HCT116 (cell line): ENCODE measurements around the gene SEPTIN5.

ENCODE experiments used
- CEBPB ChIP-seq: IDR thresholded peaks from 2 replicates; pipeline ENCODE4 v1.6.1; 2012; ENCODE audit warnings: low read depth
- EGR1 ChIP-seq: IDR thresholded peaks from 2 replicates; pipeline ENCODE4 v1.6.1; 2012; ENCODE audit warnings: low read depth
- ELF1 ChIP-seq: IDR thresholded peaks from 2 replicates; pipeline ENCODE4 v1.6.1; 2012; ENCODE audit warnings: low read depth, borderline replicate concordance
- EZH2 ChIP-seq: fragments of 200-600 bp; sonication (generic); IDR thresholded peaks from 2 replicates; pipeline ENCODE4 v1.6.1; 2017; ENCODE audit warnings: antibody characterized with exemption, mixed run types
- EZH2phosphoT487 ChIP-seq: fragments of 200-600 bp; IDR thresholded peaks from 2 replicates; pipeline ENCODE4 v1.6.1; 2018; ENCODE audit warnings: antibody characterized with exemption, borderline replicate concordance
- POLR2A ChIP-seq: IDR thresholded peaks from 2 replicates; pipeline ENCODE4 v1.7.0; 2011; ENCODE audit warnings: borderline replicate concordance; ENCODE audit not compliant: insufficient read depth, insufficient read length; ENCODE audit errors: extremely low read depth
- POLR2AphosphoS5 ChIP-seq: IDR thresholded peaks from 2 replicates; pipeline ENCODE4 v1.6.1; 2011; ENCODE audit warnings: mild to moderate bottlenecking, low read depth, low read length, moderate library complexity
- SP1 ChIP-seq: IDR thresholded peaks from 2 replicates; pipeline ENCODE4 v1.6.1; 2012; ENCODE audit warnings: low read depth
- YY1 ChIP-seq: IDR thresholded peaks from 2 replicates; pipeline ENCODE4 v1.6.1; 2011; ENCODE audit warnings: low read length, low read depth, moderate library complexity, mild to moderate bottlenecking; ENCODE audit not compliant: insufficient replicate concordance; ENCODE audit errors: extremely low read depth
- ZFX ChIP-seq: fragments of 450-650 bp; IDR thresholded peaks from 2 replicates; pipeline ENCODE4 v1.6.1; 2017
- ZNF274 ChIP-seq: fragments of 200-500 bp; sonication (Bioruptor generic); IDR thresholded peaks from 2 replicates; pipeline ENCODE4 v1.6.1; 2014; ENCODE audit warnings: mild to moderate bottlenecking, low read depth, low read length, inconsistent platforms
- TF ChIP-seq, protein P1 (sequence below), 3 experiments: fragments of 200-600 bp in 1 of 3; sonication (generic) in 1 of 3; IDR thresholded peaks in 2 of 3; conservative IDR thresholded peaks in 1 of 3; 2 replicates each; pipeline ENCODE4 v1.5.1; 2012 to 2017; ENCODE audit warnings: low read depth in 2 of 3, low read length in 2 of 3, antibody characterized with exemption in 1 of 3, borderline replicate concordance in 1 of 3, control low read depth in 1 of 3, mild to moderate bottlenecking in 1 of 3, mixed read lengths in 1 of 3, mixed run types in 1 of 3, moderate library complexity in 1 of 3; ENCODE audit not compliant: insufficient read depth in 1 of 3
- TF ChIP-seq, protein P2 (sequence below): IDR thresholded peaks from 2 replicates; pipeline ENCODE4 v1.6.1; 2012; ENCODE audit warnings: low read depth

DNA sequence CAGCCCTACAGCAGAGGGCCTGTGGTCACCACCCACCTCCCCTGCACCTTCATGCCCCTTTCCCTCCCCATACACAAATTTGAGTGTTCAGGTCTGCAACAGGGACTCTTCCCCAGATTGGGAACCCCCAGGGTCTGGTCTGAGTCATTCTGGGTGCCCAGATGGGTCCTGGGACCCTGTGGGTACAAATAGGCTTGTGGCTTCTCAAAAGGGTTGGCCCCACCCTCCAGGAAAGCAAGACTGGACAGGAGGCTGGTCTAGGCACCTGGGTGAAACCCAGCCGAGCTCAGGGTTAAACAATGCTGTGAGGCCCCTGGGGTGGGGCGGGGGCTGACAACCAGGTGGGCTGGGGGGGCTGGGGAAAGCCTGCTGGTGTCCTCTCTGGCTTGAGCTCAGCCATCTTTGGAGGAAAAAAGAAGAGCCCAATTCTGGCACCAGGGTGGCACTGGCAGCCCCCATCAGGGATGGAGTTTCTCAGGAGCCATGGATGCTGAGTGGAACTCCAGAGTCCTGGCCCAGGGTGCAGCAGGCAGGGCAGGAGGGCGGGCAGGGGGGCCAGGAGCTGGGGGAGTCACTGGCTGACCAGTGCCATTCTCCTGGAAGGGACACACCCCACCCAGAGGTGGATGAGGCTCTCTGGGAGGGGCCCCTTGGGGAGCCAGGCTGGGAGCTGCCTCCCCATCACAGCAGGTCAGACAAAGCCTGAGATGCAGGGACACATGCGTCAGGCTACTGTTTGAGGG is 1.1 kb downstream of the SEPTIN5 start:
- TF ChIP-seq, protein P1, sequence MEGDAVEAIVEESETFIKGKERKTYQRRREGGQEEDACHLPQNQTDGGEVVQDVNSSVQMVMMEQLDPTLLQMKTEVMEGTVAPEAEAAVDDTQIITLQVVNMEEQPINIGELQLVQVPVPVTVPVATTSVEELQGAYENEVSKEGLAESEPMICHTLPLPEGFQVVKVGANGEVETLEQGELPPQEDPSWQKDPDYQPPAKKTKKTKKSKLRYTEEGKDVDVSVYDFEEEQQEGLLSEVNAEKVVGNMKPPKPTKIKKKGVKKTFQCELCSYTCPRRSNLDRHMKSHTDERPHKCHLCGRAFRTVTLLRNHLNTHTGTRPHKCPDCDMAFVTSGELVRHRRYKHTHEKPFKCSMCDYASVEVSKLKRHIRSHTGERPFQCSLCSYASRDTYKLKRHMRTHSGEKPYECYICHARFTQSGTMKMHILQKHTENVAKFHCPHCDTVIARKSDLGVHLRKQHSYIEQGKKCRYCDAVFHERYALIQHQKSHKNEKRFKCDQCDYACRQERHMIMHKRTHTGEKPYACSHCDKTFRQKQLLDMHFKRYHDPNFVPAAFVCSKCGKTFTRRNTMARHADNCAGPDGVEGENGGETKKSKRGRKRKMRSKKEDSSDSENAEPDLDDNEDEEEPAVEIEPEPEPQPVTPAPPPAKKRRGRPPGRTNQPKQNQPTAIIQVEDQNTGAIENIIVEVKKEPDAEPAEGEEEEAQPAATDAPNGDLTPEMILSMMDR (IDR thresholded peaks at IDR 0.05 in 2 of 3, conservative IDR thresholded peaks at IDR 0.05 in 1 of 3; ENCODE audit: borderline replicate concordance in 1 of 3, insufficient read depth in 1 of 3, low read depth in 2 of 3, low read length in 2 of 3), result no peak
- TF ChIP-seq ELF1 (no peak), POLR2A (no peak), POLR2AphosphoS5 (no peak), SP1 (no peak), EZH2phosphoT487 (no peak), YY1 (no peak), CEBPB (no peak), ZNF274 (no peak), EGR1 (no peak), EZH2 (no peak), ZFX (no peak)
- TF ChIP-seq, protein P2, sequence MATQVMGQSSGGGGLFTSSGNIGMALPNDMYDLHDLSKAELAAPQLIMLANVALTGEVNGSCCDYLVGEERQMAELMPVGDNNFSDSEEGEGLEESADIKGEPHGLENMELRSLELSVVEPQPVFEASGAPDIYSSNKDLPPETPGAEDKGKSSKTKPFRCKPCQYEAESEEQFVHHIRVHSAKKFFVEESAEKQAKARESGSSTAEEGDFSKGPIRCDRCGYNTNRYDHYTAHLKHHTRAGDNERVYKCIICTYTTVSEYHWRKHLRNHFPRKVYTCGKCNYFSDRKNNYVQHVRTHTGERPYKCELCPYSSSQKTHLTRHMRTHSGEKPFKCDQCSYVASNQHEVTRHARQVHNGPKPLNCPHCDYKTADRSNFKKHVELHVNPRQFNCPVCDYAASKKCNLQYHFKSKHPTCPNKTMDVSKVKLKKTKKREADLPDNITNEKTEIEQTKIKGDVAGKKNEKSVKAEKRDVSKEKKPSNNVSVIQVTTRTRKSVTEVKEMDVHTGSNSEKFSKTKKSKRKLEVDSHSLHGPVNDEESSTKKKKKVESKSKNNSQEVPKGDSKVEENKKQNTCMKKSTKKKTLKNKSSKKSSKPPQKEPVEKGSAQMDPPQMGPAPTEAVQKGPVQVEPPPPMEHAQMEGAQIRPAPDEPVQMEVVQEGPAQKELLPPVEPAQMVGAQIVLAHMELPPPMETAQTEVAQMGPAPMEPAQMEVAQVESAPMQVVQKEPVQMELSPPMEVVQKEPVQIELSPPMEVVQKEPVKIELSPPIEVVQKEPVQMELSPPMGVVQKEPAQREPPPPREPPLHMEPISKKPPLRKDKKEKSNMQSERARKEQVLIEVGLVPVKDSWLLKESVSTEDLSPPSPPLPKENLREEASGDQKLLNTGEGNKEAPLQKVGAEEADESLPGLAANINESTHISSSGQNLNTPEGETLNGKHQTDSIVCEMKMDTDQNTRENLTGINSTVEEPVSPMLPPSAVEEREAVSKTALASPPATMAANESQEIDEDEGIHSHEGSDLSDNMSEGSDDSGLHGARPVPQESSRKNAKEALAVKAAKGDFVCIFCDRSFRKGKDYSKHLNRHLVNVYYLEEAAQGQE, result no peak
